Nephron (organoid): ENCODE measurements around the gene ZNF75A.
"Not testable (repeated sequence)": the region's sequence is repeated elsewhere in the genome, so short reads cannot be mapped to it uniquely, and the experiment has no call there.

ENCODE experiments used
- H3K27ac Mint-ChIP-seq, 3 experiments: 2 replicates each; pipeline ENCODE4 v1.8.0; 2020; ENCODE audit warnings: mixed read lengths in 3 of 3, mild to moderate bottlenecking in 2 of 3, moderate library complexity in 1 of 3
- H3K27me3 Mint-ChIP-seq: 2 replicates; pipeline ENCODE4 v1.8.0; 2021; ENCODE audit warnings: low read depth, mild to moderate bottlenecking, moderate library complexity, mixed read lengths
- H3K36me3 Mint-ChIP-seq: 2 replicates; pipeline ENCODE4 v1.8.0; 2020; ENCODE audit warnings: low read depth, mixed read lengths
- H3K4me1 Mint-ChIP-seq: 2 replicates; pipeline ENCODE4 v1.8.0; 2020; ENCODE audit warnings: mixed read lengths
- H3K4me3 Mint-ChIP-seq, 3 experiments: 2 replicates each; pipeline ENCODE4 v1.8.0; 2020; ENCODE audit warnings: mild to moderate bottlenecking in 3 of 3, mixed read lengths in 3 of 3, moderate library complexity in 2 of 3
- H3K9me3 Mint-ChIP-seq: 2 replicates; pipeline ENCODE4 v1.8.0; 2020; ENCODE audit warnings: mixed read lengths
- TF ChIP-seq, protein P1 (sequence below), 3 experiments: fragments of 200-600 bp; sonication (generic); IDR thresholded peaks; one replicate each; pipeline ENCODE4 v1.5.0; 2021; ENCODE audit warnings: antibody characterized with exemption in 3 of 3; ENCODE audit not compliant: unreplicated experiment in 3 of 3

Gene ZNF75A

GRCh38 chr16:3264137-3265036 is 40.9 kb upstream of the ZNF75A start:
- Mint-ChIP-seq H3K4me1 (peaks cover 4% of the 10 kb centered on the region), H3K27me3 (no peaks in the 10 kb centered on the region), H3K27ac (peak overlapping the region; percentile 74 to 94 (median 89)), H3K36me3 (no peaks in the 10 kb centered on the region), H3K4me3 (peak overlapping the region; percentile 84 to 94 (median 94)), H3K9me3 (peaks cover 2% of the 10 kb centered on the region)
- TF ChIP-seq, protein P1, sequence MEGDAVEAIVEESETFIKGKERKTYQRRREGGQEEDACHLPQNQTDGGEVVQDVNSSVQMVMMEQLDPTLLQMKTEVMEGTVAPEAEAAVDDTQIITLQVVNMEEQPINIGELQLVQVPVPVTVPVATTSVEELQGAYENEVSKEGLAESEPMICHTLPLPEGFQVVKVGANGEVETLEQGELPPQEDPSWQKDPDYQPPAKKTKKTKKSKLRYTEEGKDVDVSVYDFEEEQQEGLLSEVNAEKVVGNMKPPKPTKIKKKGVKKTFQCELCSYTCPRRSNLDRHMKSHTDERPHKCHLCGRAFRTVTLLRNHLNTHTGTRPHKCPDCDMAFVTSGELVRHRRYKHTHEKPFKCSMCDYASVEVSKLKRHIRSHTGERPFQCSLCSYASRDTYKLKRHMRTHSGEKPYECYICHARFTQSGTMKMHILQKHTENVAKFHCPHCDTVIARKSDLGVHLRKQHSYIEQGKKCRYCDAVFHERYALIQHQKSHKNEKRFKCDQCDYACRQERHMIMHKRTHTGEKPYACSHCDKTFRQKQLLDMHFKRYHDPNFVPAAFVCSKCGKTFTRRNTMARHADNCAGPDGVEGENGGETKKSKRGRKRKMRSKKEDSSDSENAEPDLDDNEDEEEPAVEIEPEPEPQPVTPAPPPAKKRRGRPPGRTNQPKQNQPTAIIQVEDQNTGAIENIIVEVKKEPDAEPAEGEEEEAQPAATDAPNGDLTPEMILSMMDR (IDR thresholded peaks at IDR 0.05; ENCODE audit: unreplicated experiment in 3 of 3): peak in 1 of 3 experiments; percentile 30

DNA sequence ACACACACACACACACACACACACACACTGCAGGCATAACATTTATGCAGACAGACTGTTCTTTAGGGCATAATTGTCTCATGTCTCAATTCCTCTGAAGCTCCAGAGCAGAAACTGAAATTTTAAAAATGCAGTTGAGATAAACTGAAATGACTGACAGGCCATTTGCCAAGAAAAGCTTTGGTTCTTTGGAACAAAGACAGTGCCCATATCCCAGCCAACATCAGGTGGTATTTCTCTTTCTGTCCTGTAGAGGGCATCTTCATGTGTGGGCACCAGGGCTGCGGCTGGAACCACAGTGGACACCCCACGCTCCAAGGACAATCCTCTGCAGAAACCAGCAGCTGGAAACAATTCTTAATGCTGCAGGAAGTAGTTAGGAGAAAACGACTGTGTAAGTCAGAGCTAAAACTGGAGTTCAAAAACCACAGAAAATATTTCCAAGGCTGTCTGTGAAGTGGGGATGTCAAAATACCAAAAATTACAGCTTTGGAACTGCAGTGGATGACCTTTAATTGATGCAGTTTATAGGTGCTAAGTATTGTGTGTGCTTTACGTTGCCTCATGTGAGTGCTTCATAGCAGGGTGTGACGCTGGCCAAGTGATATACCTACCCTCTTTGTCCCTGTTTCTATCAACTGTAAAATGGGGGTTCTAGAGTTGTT is 38.3 kb upstream of the ZNF75A start:
- Mint-ChIP-seq H3K36me3 (no peaks in the 10 kb centered on the region), H3K27ac (peak overlapping the region in 1 of 3 experiments; percentile 27), H3K27me3 (no peaks in the 10 kb centered on the region), H3K9me3 (peaks cover 4% of the 10 kb centered on the region), H3K4me1 (peaks cover 4% of the 10 kb centered on the region), H3K4me3 (peak overlapping the region; percentile 12 to 65 (median 65))
- TF ChIP-seq, protein P1 (IDR thresholded peaks at IDR 0.05; ENCODE audit: unreplicated experiment in 3 of 3): peak in 2 of 3 experiments; percentile 33

- peak overlapping the region in 1 of 3 experiments; percentile 14 for H3K4me3 Mint-ChIP-seq
- peaks cover 4% of the 10 kb centered on the region for H3K9me3 Mint-ChIP-seq
- no peaks in the 10 kb centered on the region for H3K27me3 Mint-ChIP-seq
- no peaks in the 10 kb centered on the region for H3K4me1 Mint-ChIP-seq
- TF ChIP-seq, protein P1 (IDR thresholded peaks at IDR 0.05; ENCODE audit: unreplicated experiment in 3 of 3): no peak
- H3K27ac Mint-ChIP-seq: no peak overlapping the region
- H3K36me3 Mint-ChIP-seq: no peaks in the 10 kb centered on the region
Observed at GRCh38 chr16:3268294-3268693, 37.0 kb upstream of the ZNF75A start.

DNA sequence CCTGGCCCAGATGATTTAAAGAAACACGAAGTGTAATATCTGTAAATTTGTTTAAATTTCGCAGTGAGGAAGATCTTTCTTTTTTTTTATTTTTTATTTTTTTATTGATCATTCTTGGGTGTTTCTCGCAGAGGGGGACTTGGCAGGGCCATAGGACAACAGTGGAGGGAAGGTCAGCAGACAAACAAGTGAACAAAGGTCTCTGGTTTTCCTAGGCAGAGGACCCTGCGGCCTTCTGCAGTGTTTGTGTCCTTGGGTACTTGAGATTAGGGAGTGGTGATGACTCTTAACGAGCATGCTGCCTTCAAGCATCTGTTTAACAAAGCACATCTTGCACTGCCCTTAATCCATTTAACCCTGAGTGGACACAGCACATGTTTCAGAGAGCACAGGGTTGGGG is 34.6 kb upstream of the ZNF75A start:
- not testable (repeated sequence) for H3K27ac Mint-ChIP-seq, H3K27me3 Mint-ChIP-seq, H3K4me3 Mint-ChIP-seq, H3K4me1 Mint-ChIP-seq, H3K36me3 Mint-ChIP-seq, H3K9me3 Mint-ChIP-seq

- not testable (repeated sequence) for H3K27ac Mint-ChIP-seq, H3K4me3 Mint-ChIP-seq, H3K36me3 Mint-ChIP-seq, H3K9me3 Mint-ChIP-seq, H3K27me3 Mint-ChIP-seq, H3K4me1 Mint-ChIP-seq
Observed at GRCh38 chr16:3271281-3271680, 34.0 kb upstream of the ZNF75A start.

DNA sequence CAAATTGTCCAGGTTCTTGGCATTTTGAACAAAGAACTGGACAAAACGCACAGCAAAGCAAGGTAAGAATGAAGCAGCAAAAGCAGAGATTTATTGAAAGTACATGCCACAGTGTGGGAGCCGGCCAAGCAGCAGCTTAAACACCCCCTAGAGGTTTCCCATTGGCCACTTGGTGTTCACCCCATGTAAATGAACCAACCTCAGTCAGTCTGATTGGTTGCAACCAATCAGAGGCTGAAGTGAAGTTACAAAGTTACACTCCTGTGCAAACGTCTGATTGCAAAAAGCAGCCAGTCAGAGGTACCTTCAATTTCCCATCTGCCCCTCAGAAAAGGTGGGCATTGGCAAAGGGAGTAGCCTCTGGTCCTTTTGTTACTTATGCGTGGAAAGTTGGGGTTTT is 30.8 kb upstream of the ZNF75A start:
- H3K9me3 Mint-ChIP-seq: peaks cover 2% of the 10 kb centered on the region
- H3K36me3 Mint-ChIP-seq: no peaks in the 10 kb centered on the region
- H3K4me1 Mint-ChIP-seq: no peaks in the 10 kb centered on the region
- peaks cover 14% of the 10 kb centered on the region for H3K27me3 Mint-ChIP-seq
- no peak overlapping the region for H3K27ac Mint-ChIP-seq
- no peak overlapping the region for H3K4me3 Mint-ChIP-seq
- TF ChIP-seq, protein P1 (IDR thresholded peaks at IDR 0.05; ENCODE audit: unreplicated experiment in 3 of 3): no peak
